ENCODE results near the gene SEPTIN12.

SEPTIN12 gene

GRCh38 chr16:4783951-4784336 is 4.2 kb downstream of the SEPTIN12 start:
- DNase-seq: no peak

DNA sequence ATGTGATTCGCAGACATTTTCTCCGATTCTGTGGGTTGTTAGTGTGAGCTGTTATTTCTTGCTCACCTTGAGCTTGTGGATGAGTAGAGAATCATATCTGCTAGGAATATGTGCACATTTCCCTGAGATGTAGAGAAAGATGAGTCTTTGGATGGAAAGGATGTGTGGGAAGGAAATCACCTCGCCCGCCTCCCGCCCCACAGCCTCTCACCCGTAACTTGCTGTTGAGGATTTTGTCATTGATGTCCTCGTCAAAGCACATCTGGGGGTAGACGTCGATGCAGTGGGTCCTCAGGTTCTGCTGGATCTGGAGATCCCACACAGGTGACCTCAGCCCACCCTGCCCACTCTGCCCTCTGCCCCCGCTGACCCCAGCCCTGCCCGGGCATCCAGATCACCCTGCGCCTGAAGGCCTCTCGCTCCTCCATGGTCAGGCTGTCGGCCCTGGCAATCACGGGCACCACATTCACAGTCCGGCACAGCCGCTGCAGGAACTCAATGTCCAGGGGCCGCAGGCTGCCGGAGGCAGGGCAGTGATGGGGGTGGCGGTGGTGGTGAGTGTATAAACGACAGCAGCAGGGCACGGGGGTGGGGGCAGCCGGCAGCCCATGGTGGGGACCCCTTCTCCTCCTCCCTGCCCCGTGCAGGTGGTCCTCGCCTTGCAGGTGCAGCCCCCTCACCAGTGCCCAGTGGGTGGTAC is 4.7 kb downstream of the SEPTIN12 start:
- no peak for DNase-seq

- DNase-seq: no peak
These were observed 7.9 kb downstream of the SEPTIN12 start for GRCh38 chr16:4780235-4780634.

GRCh38 chr16:4778050-4778392 is 10.1 kb downstream of the SEPTIN12 start:
- DNase-seq: no peak

DNA sequence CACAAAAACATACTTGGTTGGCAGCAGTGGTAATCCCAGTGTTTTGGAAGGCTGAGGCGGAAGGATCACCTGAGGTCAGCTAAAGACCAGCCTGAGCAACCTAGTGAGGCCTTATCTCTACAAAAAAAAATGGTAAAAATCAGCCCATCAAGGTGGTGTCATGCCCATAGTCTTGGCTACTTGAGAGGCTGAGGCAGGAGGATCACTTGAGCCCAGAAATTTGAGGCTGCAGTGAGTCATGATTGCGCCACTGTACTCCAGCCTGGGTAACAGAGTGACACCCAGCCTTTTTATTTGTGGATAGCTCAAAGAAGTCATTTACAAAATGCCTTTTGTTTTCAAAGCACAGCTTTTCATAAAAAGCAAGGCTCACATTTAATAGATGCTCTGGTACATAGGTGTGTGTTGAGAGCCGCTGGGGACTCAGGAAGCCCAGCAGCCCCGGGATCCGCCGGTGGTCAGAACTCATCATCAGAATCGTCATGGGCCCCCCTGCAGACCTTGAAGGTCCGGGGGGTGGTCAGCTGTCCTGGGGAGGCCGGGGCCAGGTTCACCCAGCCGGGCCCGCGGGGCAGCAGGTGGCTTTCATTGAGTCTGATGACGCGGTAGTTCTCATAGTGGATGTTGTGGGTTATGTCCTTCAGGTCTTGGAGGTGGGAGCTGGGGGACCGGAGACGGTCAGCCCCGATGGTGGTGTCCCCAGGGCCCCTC is 10.7 kb downstream of the SEPTIN12 start:
- no peak for DNase-seq

GRCh38 chr16:4776141-4776705 is 11.9 kb downstream of the SEPTIN12 start:
- no peak for DNase-seq

DNA sequence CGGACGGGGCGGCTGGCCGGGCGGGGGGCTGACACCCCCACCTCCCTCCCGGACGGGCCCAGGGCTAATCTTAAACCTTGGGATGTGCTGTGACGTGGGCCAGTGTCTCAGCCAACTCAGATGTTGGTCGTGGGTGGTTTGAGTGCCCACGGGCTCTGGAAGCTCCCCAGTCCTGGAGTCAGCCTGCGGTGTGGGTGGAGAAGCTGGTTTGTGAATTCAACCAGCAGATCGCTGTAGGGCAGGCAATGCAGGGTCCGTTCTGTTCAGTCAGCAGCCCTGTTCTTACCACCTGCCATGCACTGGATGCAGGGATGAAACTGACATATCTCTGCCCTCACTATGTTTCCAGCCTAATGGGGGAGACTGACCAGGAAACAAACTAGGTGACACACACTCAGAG is 13.1 kb downstream of the SEPTIN12 start:
- DNase-seq: no peak

- DNase-seq: no peak
These were observed 15.8 kb downstream of the SEPTIN12 start for GRCh38 chr16:4772351-4772750.

GRCh38 chr16:4771646-4772045 is 16.5 kb downstream of the SEPTIN12 start:
- no peak for DNase-seq

GRCh38 chr16:4769306-4769638 is 18.9 kb downstream of the SEPTIN12 start:
- DNase-seq: no peak

DNA sequence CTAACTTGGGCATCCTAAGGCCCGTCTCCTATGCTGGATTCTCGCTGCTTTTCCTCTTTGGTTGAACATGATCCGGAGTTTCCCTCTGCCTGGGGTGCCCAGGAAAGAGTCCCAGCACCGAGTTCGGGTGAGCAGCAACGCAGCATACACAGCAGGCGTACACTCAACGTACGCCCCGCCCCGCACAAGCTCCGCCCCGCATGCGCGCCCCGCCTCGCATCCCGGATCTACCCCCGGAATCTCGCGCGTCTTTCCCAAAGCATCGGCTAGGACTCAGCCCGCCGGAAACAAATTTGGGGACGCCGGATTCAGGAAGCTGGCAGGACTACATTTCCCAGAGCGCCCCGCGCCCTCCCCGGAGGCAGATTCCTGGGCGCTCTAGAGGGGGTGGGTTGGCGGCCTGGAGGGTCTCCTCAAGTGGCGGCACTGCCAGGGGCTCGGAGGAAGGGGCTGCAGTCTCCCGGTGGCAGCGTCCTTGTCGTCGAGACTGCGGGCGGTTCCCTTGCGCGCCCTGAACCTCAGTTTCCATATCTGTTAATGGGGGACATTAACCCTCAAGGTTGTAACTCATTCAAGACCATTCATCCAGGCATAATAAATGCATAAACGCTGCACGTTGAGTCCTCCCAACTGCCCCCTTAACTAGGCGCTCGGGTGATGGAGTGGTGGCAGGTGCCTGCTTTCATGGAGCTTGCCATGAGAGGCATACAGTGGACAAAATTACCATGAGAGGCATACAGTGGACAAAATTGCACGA is 19.4 kb downstream of the SEPTIN12 start:
- DNase-seq: peak; percentile 96

- no peak for DNase-seq
These were observed 20.1 kb downstream of the SEPTIN12 start for GRCh38 chr16:4767872-4768548.

DNA sequence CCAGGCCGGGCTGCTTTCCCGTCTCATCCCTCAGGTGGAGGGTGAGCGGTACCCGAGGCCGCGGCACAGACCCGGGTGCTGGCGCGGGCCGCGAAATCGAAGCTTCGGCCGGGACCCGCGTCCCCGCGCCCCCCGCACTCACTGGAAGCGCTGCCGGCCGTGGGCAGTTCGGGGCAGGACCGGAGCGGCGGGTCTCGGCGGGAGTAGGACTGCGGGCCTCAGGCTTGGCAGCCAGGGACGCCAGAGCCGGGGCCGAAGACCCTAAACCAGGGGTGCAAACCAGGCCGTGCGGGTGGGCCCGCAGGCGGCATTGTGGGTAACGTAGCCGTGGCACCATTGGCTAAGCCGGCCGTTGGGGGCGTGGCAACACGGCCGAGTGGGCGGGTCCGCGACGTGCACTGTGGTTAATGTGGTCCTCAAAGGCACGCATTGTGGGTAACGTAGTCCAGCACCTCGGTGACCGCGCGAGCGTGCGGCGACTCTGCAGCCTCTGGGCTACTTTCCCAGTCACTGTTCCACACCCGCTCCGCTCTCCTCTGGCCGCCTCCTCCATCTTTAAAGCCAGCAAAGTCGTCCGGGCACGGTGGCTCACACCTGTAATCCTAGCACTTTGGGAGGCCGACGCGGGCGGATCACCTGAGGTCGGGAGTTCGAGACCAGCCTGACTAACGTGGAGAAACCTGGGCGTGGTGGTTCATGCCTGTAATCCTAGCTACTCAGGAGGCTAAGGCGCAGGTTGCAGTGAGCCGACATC is 21.1 kb downstream of the SEPTIN12 start, which contains the start of gene ZNF500:
Gene ZNF500 (minus strand): TSS at position 288 of the 754 bp plus-strand sequence. CDS start 1,184 bp downstream, outside the sequence.
- DNase-seq: peak; percentile 95

GRCh38 chr16:4765511-4766474 is 22.4 kb downstream of the SEPTIN12 start:
- no peak for DNase-seq

DNA sequence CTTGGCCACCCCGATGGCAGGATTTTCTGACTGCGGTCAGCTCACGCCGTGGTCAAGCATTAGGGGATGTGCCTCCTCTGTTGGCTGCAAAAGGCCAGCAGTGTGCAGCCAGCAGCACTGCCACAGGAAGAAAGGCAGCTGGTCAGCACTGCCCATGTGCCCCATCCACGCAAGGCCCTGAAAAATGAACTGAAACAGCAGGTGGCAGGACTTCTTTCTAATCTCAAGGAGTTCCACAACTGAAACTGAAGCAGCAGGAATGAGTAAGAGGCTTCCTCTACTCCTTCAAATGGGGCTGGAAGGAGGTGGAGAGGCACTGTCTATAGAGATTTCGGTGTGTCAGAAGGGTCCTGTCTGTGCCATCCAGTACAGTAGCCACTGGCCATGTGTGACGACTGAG is 24.4 kb downstream of the SEPTIN12 start:
- DNase-seq: no peak

DNA sequence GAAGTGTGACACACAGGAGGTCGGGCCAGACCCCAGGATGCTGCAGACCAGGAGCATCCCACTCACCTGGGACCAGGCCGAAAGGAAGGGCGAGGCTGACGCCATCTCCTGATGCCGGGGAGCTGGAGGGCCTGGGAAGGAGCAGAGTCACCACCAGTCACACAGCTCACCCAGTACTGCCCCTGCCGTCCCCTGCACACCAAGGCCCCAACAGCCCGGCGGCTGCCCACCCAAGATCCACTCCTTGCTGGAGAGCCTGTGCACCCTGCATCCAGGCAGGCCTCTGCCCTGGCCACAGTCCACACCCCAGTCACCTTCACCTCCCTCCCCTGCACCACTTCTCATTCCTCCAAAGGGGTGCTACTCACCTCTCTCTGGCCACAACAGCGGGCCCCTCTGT is 25.9 kb downstream of the SEPTIN12 start:
- DNase-seq: no peak

GRCh38 chr16:4760221-4760910 is 27.8 kb downstream of the SEPTIN12 start:
- DNase-seq: no peak

DNA sequence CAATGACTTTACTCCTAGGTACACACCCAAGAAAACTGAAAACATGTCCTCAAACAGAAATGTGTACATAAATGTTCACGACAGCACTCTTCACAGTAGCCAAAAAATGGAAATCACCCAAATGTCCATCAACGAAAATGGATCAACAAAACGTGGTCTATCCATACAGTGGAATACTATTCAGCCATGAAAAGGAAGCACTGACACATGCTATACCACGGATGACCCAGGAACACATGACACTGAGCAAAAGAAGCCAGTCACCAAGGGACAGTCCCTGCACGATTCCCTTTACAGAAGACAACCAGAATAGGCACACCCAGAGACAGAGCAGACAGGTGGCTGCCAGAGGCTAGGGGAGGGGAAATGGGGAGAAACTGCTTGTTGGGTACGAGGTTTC is 32.5 kb downstream of the SEPTIN12 start:
- DNase-seq: no peak

GRCh38 chr16:4754865-4755264 is 33.3 kb downstream of the SEPTIN12 start:
- DNase-seq: no peak

GRCh38 chr16:4753227-4753626 is 34.9 kb downstream of the SEPTIN12 start:
- DNase-seq: no peak
